ENCODE data around the gene NPVF.

NPVF gene

GRCh38 chr7:25228386-25228785, at the start of gene NPVF:
TSS of gene NPVF (minus strand) at chr7:25228486. CDS start at chr7:25228439, 47 bp downstream.
- DNase-seq: no peak

- DNase-seq: no peak
Observed at GRCh38 chr7:25272265-25272664, 44.0 kb upstream of the NPVF start.

GRCh38 chr7:25263337-25263736, 35.1 kb upstream of the NPVF start:
- no peak for DNase-seq

GRCh38 chr7:25262586-25262985, 34.3 kb upstream of the NPVF start:
- DNase-seq: no peak

- DNase-seq: no peak
Observed at GRCh38 chr7:25261545-25262140, 33.4 kb upstream of the NPVF start.

- no peak for DNase-seq
Observed at GRCh38 chr7:25260862-25261494, 32.7 kb upstream of the NPVF start.

- peak; percentile 26 for DNase-seq
Observed at GRCh38 chr7:25259487-25260243, 31.4 kb upstream of the NPVF start.

GRCh38 chr7:25256333-25256819, 28.1 kb upstream of the NPVF start:
- DNase-seq: no peak

GRCh38 chr7:25255611-25256332, 27.5 kb upstream of the NPVF start:
- no peak for DNase-seq

- no peak for DNase-seq
Observed at GRCh38 chr7:25254604-25255003, 26.3 kb upstream of the NPVF start.

- no peak for DNase-seq
Observed at GRCh38 chr7:25253714-25254113, 25.4 kb upstream of the NPVF start.

GRCh38 chr7:25250386-25250785, 22.1 kb upstream of the NPVF start:
- no peak for DNase-seq

GRCh38 chr7:25249772-25250171, 21.5 kb upstream of the NPVF start:
- no peak for DNase-seq

GRCh38 chr7:25246306-25246705, 18.0 kb upstream of the NPVF start:
- no peak for DNase-seq

- DNase-seq: no peak
Observed at GRCh38 chr7:25244254-25245033, 16.2 kb upstream of the NPVF start.

GRCh38 chr7:25242678-25243077, 14.4 kb upstream of the NPVF start:
- DNase-seq: no peak

- no peak for DNase-seq
Observed at GRCh38 chr7:25240896-25241295, 12.6 kb upstream of the NPVF start.

- no peak for DNase-seq
Observed at GRCh38 chr7:25240340-25240739, 12.1 kb upstream of the NPVF start.

GRCh38 chr7:25239888-25240287, 11.6 kb upstream of the NPVF start:
- DNase-seq: no peak

- DNase-seq: no peak
Observed at GRCh38 chr7:25238066-25238725, 9.9 kb upstream of the NPVF start.

- DNase-seq: no peak
Observed at GRCh38 chr7:25235471-25235870, 7.2 kb upstream of the NPVF start.

- DNase-seq: no peak
Observed at GRCh38 chr7:25234336-25234735, 6.0 kb upstream of the NPVF start.

Measured in NCI-H1048 (cell line).